GM12873 (cell line): ENCODE measurements around the gene EGLN1.

Experiments
- TF ChIP-seq, protein P1 (sequence below): IDR thresholded peaks from 2 replicates; pipeline ENCODE4 v1.5.1; 2012; ENCODE audit warnings: low read depth, mild to moderate bottlenecking, moderate library complexity, low read length, control low read depth; ENCODE audit not compliant: insufficient read depth; ENCODE audit errors: missing control alignments

The EGLN1 gene

DNA sequence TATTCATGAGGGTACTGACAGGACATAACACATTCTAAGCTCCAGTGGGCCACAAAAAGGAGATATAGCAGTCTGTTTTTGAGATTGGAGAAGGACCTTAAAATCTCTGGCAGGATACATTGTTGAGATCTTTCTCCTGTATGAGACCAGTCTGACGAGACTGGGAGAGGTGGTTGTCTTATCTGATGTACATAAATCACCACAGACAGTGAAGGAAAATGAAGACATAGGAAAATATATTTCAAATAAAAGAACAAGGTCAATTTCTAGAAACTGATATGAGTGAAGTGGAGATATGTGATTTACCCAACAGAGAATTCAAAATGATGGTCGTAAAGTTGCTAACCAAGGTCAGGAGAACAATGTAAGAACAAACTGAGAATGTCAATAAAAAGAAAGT, 21.3 kb upstream of the EGLN1 start:
- TF ChIP-seq, protein P1, sequence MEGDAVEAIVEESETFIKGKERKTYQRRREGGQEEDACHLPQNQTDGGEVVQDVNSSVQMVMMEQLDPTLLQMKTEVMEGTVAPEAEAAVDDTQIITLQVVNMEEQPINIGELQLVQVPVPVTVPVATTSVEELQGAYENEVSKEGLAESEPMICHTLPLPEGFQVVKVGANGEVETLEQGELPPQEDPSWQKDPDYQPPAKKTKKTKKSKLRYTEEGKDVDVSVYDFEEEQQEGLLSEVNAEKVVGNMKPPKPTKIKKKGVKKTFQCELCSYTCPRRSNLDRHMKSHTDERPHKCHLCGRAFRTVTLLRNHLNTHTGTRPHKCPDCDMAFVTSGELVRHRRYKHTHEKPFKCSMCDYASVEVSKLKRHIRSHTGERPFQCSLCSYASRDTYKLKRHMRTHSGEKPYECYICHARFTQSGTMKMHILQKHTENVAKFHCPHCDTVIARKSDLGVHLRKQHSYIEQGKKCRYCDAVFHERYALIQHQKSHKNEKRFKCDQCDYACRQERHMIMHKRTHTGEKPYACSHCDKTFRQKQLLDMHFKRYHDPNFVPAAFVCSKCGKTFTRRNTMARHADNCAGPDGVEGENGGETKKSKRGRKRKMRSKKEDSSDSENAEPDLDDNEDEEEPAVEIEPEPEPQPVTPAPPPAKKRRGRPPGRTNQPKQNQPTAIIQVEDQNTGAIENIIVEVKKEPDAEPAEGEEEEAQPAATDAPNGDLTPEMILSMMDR, result no peak

DNA sequence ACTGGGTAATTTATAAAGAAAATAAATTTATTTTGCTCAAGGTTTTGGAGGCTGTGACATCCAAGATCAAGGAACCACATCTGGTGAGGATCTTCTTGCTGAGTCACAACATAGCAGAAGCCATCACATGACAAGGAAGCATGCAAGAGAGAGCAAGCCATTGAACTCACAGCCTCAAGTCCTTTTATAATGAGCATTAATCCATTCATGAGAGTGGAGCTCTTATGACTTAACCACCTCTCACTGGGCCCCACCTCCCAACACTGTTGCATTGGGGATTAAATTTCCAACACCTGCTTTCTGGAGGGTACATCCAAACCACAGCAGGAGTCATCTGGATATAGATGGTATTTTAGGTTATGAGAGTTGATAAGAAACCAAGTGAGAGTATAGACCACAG, 20.6 kb upstream of the EGLN1 start:
- TF ChIP-seq, protein P1, result no peak

DNA sequence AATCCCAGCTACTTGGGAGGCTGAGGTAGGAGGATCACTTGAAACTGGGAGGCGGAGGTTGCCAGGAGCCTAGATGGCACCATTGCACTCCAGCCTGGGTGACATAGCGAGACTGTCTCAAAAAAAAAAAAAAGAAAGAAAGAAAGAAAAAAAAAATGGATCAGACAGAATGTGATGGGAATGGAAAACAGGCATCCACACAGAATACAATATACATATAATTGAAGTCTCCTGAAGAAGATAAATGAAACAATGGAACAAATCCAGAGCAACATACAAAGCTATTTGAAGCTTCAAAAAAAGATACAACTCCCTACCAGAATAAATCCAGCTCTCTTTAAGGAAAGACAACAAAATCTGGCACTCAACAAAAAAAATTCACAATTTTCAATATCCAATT, 10.9 kb upstream of the EGLN1 start:
- TF ChIP-seq, protein P1, result no peak

DNA sequence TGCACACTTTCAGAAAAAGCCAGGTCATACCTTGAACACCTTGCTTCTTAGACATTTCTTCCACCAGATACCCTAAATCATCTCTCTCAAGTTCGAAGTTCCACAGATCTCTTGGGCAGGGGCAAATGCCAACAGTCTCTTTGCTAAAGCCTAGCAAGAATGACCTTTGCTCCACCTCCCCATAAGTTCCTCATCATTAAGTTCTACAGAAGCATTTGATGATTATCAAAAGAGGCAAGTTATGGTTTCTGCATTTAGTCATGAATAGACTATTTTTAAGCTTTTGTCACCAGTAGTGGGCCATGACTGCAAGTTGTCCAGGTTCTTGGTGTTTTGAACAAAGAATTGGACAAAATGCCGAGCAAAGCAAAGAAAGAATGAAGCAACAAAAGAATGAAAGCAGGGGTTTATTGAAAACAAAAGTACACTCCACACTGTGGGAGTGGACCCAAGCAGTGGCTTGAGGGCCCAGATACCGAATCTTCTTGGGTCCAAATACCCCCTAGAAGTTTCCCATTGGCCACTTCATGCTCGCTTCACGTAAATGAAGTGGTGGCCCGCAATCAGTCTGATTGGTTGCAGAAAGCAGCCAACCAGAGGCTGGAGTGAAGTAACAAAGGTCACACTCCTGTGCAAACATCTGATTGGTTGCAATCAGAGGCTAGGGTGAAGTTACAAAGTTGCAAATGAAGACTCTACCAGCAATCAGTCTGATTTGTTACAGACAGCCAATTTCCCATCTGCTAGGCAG, 9.8 kb upstream of the EGLN1 start:
- TF ChIP-seq, protein P1, result no peak

DNA sequence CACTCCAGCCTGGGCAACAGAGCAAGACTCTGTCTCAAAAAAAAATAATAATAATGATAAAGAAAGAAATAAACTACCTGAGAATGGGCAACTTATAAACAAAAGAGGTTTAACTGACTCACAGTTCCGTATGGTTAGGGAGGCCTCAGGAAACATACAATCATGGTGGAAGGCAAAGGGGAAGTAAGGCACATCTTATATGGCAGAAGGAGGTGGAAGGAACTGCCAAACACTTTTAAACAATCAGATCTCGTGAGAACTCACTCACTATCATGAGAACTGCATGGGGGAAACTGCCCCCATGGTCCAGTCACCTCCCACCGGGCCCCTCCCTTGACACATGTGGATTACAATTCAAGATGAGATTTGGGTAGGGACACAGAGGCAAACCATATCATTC, 6.3 kb upstream of the EGLN1 start:
- TF ChIP-seq, protein P1, result no peak

DNA sequence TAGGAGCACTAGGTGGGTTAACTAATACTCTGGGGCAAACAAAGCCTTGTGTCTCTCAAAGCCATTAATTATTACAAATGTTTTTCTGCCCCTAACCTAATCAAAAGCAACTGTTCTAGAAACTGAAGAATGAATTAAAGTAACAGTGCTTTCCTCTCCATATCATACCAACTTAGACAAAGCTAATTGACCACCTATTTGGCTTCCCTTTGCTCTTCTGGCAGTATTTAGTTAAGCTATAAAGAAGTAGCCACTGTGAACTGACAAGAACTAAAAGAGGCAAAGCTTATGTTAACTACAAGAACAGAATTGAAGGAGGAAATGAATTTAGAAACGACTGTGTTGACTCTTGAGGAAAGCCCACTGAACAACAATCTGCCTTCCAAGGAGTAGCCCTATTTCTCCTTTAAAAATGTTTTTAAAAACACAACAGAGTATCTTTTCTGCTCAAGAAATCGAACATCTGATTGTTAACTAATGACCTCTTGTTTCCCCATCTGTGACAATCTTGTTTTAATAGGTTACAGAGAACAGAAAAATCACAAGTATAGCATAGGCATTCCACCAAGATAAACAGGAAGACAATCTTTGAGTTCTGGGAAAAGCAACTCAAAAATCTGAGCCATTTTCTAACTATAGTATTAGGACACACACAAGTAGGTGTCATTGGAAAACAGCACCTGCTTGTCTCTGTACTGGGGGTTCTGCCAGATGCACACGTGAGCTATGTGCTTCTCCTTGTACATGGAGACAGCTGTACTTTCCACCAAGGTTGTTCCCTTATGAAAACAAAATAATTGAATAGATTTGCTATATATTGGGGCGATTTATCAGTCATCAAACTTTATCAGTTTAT, 3.1 kb upstream of the EGLN1 start:
- TF ChIP-seq, protein P1, result no peak

DNA sequence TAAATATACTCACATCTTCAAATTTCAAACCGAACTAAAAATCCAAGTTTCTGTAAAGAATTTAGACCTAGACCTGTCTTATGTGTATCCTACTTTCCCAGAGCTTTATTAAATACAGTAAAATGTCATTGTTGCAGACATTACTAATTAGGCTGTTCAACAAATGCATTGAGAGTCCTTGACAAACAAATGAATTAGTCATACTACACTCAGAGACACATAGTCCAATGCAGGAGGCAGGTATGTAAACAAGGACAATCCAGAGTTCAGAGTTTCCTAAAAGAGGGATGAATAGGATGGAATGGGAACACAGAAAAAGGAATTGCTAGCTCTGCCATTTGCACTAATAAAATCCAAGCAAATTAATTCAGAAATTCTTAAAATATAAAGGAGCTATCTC, 1.6 kb upstream of the EGLN1 start:
- TF ChIP-seq, protein P1, result no peak
